Heart right ventricle (tissue), 16 donors: ENCODE measurements around the gene DRAXIN. TPM values are rescaled to one million over a fixed set of nuclear protein-coding genes. Genes with fewer than 3 reads are reported as not detected.

Source experiments
- ATAC-seq, 8 donors: fragments of 200-7000 bp; cut with Tn5 transposase; one replicate each; pipeline ENCODE4 v1.9.1; 2020; ENCODE audit warnings: mild to moderate bottlenecking in 8 of 8, moderate library complexity in 8 of 8, moderate number of reproducible peaks in 1 of 8
- DNase-seq, 2 donors: peaks; one replicate each; pipeline ENCODE4 v3.0.0-alpha.2; 2020
- H3K27ac ChIP-seq, 10 donors: fragments of 200-600 bp; sonication (generic) in 2 of 10; one replicate each; pipeline versions ENCODE4 v1.5.0 to v1.8.0; 2020 to 2022; ENCODE audit warnings: mild to moderate bottlenecking in 3 of 10
- H3K27me3 ChIP-seq, 7 donors: fragments of 200-600 bp; one replicate each; pipeline ENCODE4 v1.8.0; 2021 to 2022; ENCODE audit warnings: mild to moderate bottlenecking in 2 of 7
- H3K36me3 ChIP-seq, 9 donors: fragments of 200-600 bp; sonication (generic) in 1 of 9; one replicate each; pipeline versions ENCODE4 v1.5.0 to v1.8.0; 2020 to 2022; ENCODE audit warnings: mild to moderate bottlenecking in 2 of 9
- H3K4me1 ChIP-seq, 9 donors: fragments of 200-600 bp; sonication (generic) in 1 of 9; one replicate each; pipeline versions ENCODE4 v1.5.0 to v1.8.0; 2020 to 2022; ENCODE audit warnings: mild to moderate bottlenecking in 4 of 9
- H3K4me3 ChIP-seq, 10 donors: fragments of 200-600 bp; sonication (generic) in 2 of 10; one replicate each; pipeline versions ENCODE4 v1.5.0 to v1.8.0; 2020 to 2022; ENCODE audit warnings: mild to moderate bottlenecking in 7 of 10, moderate library complexity in 2 of 10
- H3K9me3 ChIP-seq, 11 donors: fragments of 200-600 bp in 10 of 11; sonication (generic) in 2 of 11; one replicate each; pipeline versions ENCODE4 v1.5.0 to v1.8.0; 2013 to 2022; ENCODE audit warnings: mild to moderate bottlenecking in 2 of 11, control low read depth in 1 of 11, moderate library complexity in 1 of 11
- WGBS, 2 donors: extraction: QIAGEN DNeasy Blood & Tissue Kit; methylation state at CpG; one replicate each; pipeline ENCODE4 v1.1.7; 2013; ENCODE audit warnings: inconsistent platforms in 1 of 2; 5-methylcytosine and 5-hydroxymethylcytosine counted together
- intact Hi-C, 10 donors: fragments of 100-400 bp; cut with DNase I; formaldehyde crosslinking; loops; one replicate each; pipeline versions ENCODE4 v1.11.1 to v1.14.2; 2022
- polyA plus RNA-seq, 2 donors: library from polyadenylated mRNA; stranded (reverse); fragments of 200-250 nt; gene quantifications; one replicate each; pipeline ENCODE4 v1.2.3, GENCODE V29; 2013
- total RNA-seq, 10 donors: library from RNA; stranded (reverse); fragmentation: NEBNext Ultra II Directional in 3 of 10; extraction: Animal tissue kit (Norgen Biotek cat#: 25700) in 3 of 10; gene quantifications; one replicate each; pipeline versions ENCODE4 v1.2.1 to v1.2.4, GENCODE V29; 2021 to 2023
- TF ChIP-seq, protein P1 (sequence below), 9 donors: fragments of 200-600 bp; sonication (generic) in 2 of 9; IDR thresholded peaks; one replicate each; pipeline versions ENCODE4 v1.5.0 to v1.8.0; 2021 to 2022; ENCODE audit warnings: antibody characterized with exemption in 9 of 9, mild to moderate bottlenecking in 5 of 9, moderate library complexity in 1 of 9
- donor health status: Arrhythmogenic right ventricular cardiomyopathy.
- donor health status: ischemic (EF 13 %, LVEDD 7.1; RV severe dilation, severe dysfunction).
- donor health status: healthy with polysubstance abuse.
- donor health status: DM: no; HTN: yes; CAD: no.
- donor health status: DM: no; HTN: no; CAD: no.
- donor health status: ischemic (EF 25% LVEDD 6.9; RV normal size, moderate dysfunction).
- donor health status: ischemic (EF 25% LVEDD 5.7; RV mildly dilated, moderate dysfunction).
- donor health status: healthy.
- donor health status: DM: yes; HTN: yes; CAD: no.
- donor health status: Ischemic cardiomyopathy.
- donor health status: ischemic (EF 35%, LVEDD 5.7; RV mildly dilated, moderate dysfunction).
- donor health status: nonischemic (EF 11% LVEDD 7.7; RV severe dilation, severe dysfunction).
- donor health status: DM: yes; HTN: yes; CAD: no.
- donor health status: PGD.
- donor health status: ischemic (EF 29% LVEDD 5.4; RV normal size, mild dysfunction).
- donor health status: nonischemic (EF 23%, LVEDD 6.1; RV moderate dilation, normal function).

Gene DRAXIN
- total and polyA plus RNA-seq, 12 donors, result 0.01 to 0.18 (median 0.08) TPM; not detected in 2

- peak in 2 of 8 donors; percentile 28 to 43 for ATAC-seq
- Histone ChIP-seq H3K36me3 (no peaks in the 10 kb centered on the region), H3K4me1 (peaks cover 0 to 29% (median 10%) of the 10 kb centered on the region in 9 donors)
Observed at GRCh38 chr1:11693024-11693590, 1.6 kb downstream of the DRAXIN start.

GRCh38 chr1:11693917-11694316 is 2.4 kb downstream of the DRAXIN start:
- DNase-seq (no peak), ATAC-seq (no peak)
- no peak overlapping the region for H3K4me3 ChIP-seq
- 40 to 43% methylated on average over 5 of the region's 5 CpGs for WGBS, 2 donors
- no peaks in the 10 kb centered on the region for H3K9me3 ChIP-seq
- H3K4me1 ChIP-seq, result peaks cover 0 to 29% (median 10%) of the 10 kb centered on the region in 9 donors
- TF ChIP-seq, protein P1, sequence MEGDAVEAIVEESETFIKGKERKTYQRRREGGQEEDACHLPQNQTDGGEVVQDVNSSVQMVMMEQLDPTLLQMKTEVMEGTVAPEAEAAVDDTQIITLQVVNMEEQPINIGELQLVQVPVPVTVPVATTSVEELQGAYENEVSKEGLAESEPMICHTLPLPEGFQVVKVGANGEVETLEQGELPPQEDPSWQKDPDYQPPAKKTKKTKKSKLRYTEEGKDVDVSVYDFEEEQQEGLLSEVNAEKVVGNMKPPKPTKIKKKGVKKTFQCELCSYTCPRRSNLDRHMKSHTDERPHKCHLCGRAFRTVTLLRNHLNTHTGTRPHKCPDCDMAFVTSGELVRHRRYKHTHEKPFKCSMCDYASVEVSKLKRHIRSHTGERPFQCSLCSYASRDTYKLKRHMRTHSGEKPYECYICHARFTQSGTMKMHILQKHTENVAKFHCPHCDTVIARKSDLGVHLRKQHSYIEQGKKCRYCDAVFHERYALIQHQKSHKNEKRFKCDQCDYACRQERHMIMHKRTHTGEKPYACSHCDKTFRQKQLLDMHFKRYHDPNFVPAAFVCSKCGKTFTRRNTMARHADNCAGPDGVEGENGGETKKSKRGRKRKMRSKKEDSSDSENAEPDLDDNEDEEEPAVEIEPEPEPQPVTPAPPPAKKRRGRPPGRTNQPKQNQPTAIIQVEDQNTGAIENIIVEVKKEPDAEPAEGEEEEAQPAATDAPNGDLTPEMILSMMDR (IDR thresholded peaks at IDR 0.05), result no peak
- no peak overlapping the region for H3K27ac ChIP-seq
- H3K27me3 ChIP-seq, result peaks cover 23 to 97% (median 84%) of the 10 kb centered on the region in 7 donors
- H3K36me3 ChIP-seq, result no peaks in the 10 kb centered on the region
- intact Hi-C loops, result no loop called here

More at GRCh38 chr1:11693024-11693590, 1.6 kb downstream of the DRAXIN start:
- no peak for DNase-seq
- TF ChIP-seq, protein P1 (IDR thresholded peaks at IDR 0.05), result no peak
- Histone ChIP-seq H3K9me3 (no peaks in the 10 kb centered on the region), H3K27ac (no peak overlapping the region), H3K27me3 (peaks cover 23 to 97% (median 86%) of the 10 kb centered on the region in 7 donors), H3K4me3 (no peak overlapping the region)
- WGBS, 2 donors, result 19 to 29% methylated on average over 6 of the region's 6 CpGs
- intact Hi-C loops, result no loop called here

- ATAC-seq (no peak), DNase-seq (no peak)
- Histone ChIP-seq H3K27ac (no peak overlapping the region), H3K4me3 (no peak overlapping the region), H3K27me3 (peaks cover 16 to 97% (median 84%) of the 10 kb centered on the region in 7 donors), H3K4me1 (peaks cover 0 to 25% (median 10%) of the 10 kb centered on the region in 9 donors), H3K9me3 (no peaks in the 10 kb centered on the region), H3K36me3 (no peaks in the 10 kb centered on the region)
- intact Hi-C loops, result no loop called here
- TF ChIP-seq, protein P1 (IDR thresholded peaks at IDR 0.05), result no peak
- 87 to 96% methylated on average over 6 of the region's 6 CpGs for WGBS, 2 donors
Observed at GRCh38 chr1:11695861-11696260, 4.4 kb downstream of the DRAXIN start.

DNA sequence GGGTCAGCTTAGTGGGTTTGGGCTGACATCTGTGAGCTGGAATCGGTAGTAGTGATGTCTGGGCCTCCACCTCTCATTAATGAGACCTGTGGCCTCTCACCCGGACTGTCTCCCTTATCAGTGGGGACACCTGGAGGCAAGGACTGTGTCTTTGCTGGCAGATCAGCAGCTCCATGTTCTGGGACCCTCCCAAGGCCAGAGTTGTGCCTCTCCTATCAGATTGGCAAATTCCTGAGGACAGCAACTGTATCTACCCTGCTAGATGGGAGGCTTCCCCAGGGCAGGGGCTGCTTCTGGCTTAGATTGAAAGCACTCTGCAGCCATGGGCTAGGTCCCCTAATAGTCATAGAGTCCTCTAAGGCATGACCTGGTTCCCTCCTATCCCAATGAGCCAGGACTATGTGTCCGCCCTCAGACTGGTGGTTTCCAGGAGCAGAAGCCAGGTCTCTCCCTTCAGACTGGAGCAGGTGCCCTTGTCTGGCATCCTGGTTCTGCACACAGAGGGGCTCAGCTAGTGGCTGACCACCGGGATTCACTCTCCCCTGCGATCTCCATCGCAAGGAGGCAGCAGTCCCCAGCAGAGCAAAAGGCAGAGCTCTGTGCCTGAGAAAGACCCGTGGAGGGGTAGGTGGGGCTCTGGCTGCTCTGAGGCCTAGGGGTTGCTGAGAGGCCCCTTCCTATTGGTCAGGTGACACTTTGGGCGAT is 5.8 kb downstream of the DRAXIN start:
- intact Hi-C loops, result no loop called here
- Histone ChIP-seq H3K4me3 (no peak overlapping the region), H3K36me3 (no peaks in the 10 kb centered on the region), H3K27ac (no peak overlapping the region), H3K4me1 (peaks cover 0 to 18% (median 14%) of the 10 kb centered on the region in 9 donors), H3K9me3 (no peaks in the 10 kb centered on the region), H3K27me3 (peaks cover under 1 to 97% (median 84%) of the 10 kb centered on the region in 7 donors)
- TF ChIP-seq, protein P1 (IDR thresholded peaks at IDR 0.05), result no peak
- ATAC-seq (no peak), DNase-seq (no peak)
- WGBS, 2 donors, result 65 to 68% methylated on average over 8 of the region's 8 CpGs
